IMR-90 (cell line): ENCODE data around the gene ANXA3.

Experiments
- CEBPB ChIP-seq: IDR thresholded peaks from 2 replicates; pipeline ENCODE4 v1.6.1; 2012; ENCODE audit warnings: low read depth, low read length, improper control_type of control experiment
- CHD1 ChIP-seq: IDR thresholded peaks from 2 replicates; pipeline ENCODE4 v1.6.1; 2012; ENCODE audit warnings: low read depth, low read length, improper control_type of control experiment
- CTCF ChIP-seq: conservative IDR thresholded peaks from 2 replicates; pipeline ENCODE4 v1.5.1; 2012; ENCODE audit warnings: mild to moderate bottlenecking, low read depth, low read length, improper control_type of control experiment
- ELK1 ChIP-seq: fragments of 150-350 bp; IDR thresholded peaks from 2 replicates; pipeline ENCODE4 v1.6.1; 2016; ENCODE audit warnings: low read depth, mild to moderate bottlenecking, low read length, moderate library complexity, borderline replicate concordance
- FOS ChIP-seq: fragments of 150-350 bp; IDR thresholded peaks from 2 replicates; pipeline ENCODE4 v1.6.1; 2016; ENCODE audit warnings: low read depth, low read length
- MAFK ChIP-seq: IDR thresholded peaks from 2 replicates; pipeline ENCODE4 v1.6.1; 2012; ENCODE audit warnings: low read depth, low read length, improper control_type of control experiment
- MXI1 ChIP-seq: IDR thresholded peaks from 2 replicates; pipeline ENCODE4 v1.6.1; 2012; ENCODE audit warnings: low read depth, mild to moderate bottlenecking, low read length, moderate library complexity, borderline replicate concordance
- NFE2L2 ChIP-seq: fragments of 150-350 bp; IDR thresholded peaks from 2 replicates; pipeline ENCODE4 v1.6.1; 2016; ENCODE audit warnings: low read depth, mild to moderate bottlenecking, low read length
- POLR2A ChIP-seq: IDR thresholded peaks from 2 replicates; pipeline ENCODE4 v1.6.1; 2012; ENCODE audit warnings: mild to moderate bottlenecking, low read depth, low read length
- RAD21 ChIP-seq: IDR thresholded peaks from 2 replicates; pipeline ENCODE4 v1.6.1; 2012; ENCODE audit warnings: low read length, improper control_type of control experiment
- RCOR1 ChIP-seq: IDR thresholded peaks from 2 replicates; pipeline ENCODE4 v1.6.1; 2012; ENCODE audit warnings: mild to moderate bottlenecking, low read length, improper control_type of control experiment; ENCODE audit not compliant: insufficient replicate concordance
- SMC3 ChIP-seq: fragments of 150-350 bp; IDR thresholded peaks from 2 replicates; pipeline ENCODE4 v1.6.1; 2016; ENCODE audit warnings: low read depth, mild to moderate bottlenecking, antibody characterized with exemption, low read length, moderate library complexity
- USF2 ChIP-seq: fragments of 150-350 bp; IDR thresholded peaks from 2 replicates; pipeline ENCODE4 v1.6.1; 2017; ENCODE audit warnings: mild to moderate bottlenecking, antibody characterized with exemption, low read length, low read depth

- TF ChIP-seq RCOR1, result no peak
- no peak for TF ChIP-seq MAFK
- no peak for TF ChIP-seq CTCF
- no peak for TF ChIP-seq USF2
- no peak for TF ChIP-seq POLR2A
- no peak for TF ChIP-seq MXI1
- no peak for TF ChIP-seq FOS
- TF ChIP-seq ELK1, result no peak
- TF ChIP-seq NFE2L2, result no peak
- no peak for TF ChIP-seq CHD1
- TF ChIP-seq SMC3, result no peak
- no peak for TF ChIP-seq RAD21
- no peak for TF ChIP-seq CEBPB
Observed at GRCh38 chr4:78553043-78553396, 1.4 kb downstream of the ANXA3 start.
